Measurements from ENCODE around the gene FAM81A.

The FAM81A gene

GRCh38 chr15:59528961-59529402 lies 91.0 kb downstream of the FAM81A start:
- peak; percentile 90 for DNase-seq
- H3K9me3 ChIP-seq (ENCODE audit: severe bottlenecking), result no peaks in the 10 kb centered on the region
- peak; percentile 68 for TF ChIP-seq CTCF (IDR thresholded peaks at IDR 0.05; ENCODE audit: low read depth, low read length)
- no peaks in the 10 kb centered on the region for H3K36me3 ChIP-seq
- H3K27me3 ChIP-seq (ENCODE audit: insufficient read depth, low read depth, severe bottlenecking), result no peaks in the 10 kb centered on the region
- H3K27ac ChIP-seq, result no peak overlapping the region
- H3K4me3 ChIP-seq (ENCODE audit: low read depth, low read length), result no peak overlapping the region

GRCh38 chr15:59531066-59531675 lies 93.2 kb downstream of the FAM81A start:
- Histone ChIP-seq H3K27ac (no peak overlapping the region), H3K9me3 (ENCODE audit: severe bottlenecking) (no peaks in the 10 kb centered on the region), H3K36me3 (no peaks in the 10 kb centered on the region), H3K4me3 (ENCODE audit: low read depth, low read length) (no peak overlapping the region), H3K27me3 (ENCODE audit: insufficient read depth, low read depth, severe bottlenecking) (no peaks in the 10 kb centered on the region)
- no peak for DNase-seq
- TF ChIP-seq CTCF (IDR thresholded peaks at IDR 0.05; ENCODE audit: low read depth, low read length), result no peak

- Histone ChIP-seq H3K27ac (no peak overlapping the region), H3K36me3 (no peaks in the 10 kb centered on the region), H3K27me3 (ENCODE audit: insufficient read depth, low read depth, severe bottlenecking) (no peaks in the 10 kb centered on the region), H3K4me3 (ENCODE audit: low read depth, low read length) (no peak overlapping the region), H3K9me3 (ENCODE audit: severe bottlenecking) (no peaks in the 10 kb centered on the region)
- DNase-seq, result peak; percentile 28
- TF ChIP-seq CTCF (IDR thresholded peaks at IDR 0.05; ENCODE audit: low read depth, low read length), result peak; percentile 54
These were observed 94.9 kb downstream of the FAM81A start for GRCh38 chr15:59532770-59533379.

- no peaks in the 10 kb centered on the region for H3K9me3 ChIP-seq (ENCODE audit: severe bottlenecking)
- peak; percentile 31 for DNase-seq
- TF ChIP-seq CTCF (IDR thresholded peaks at IDR 0.05; ENCODE audit: low read depth, low read length), result no peak
- H3K27ac ChIP-seq, result no peak overlapping the region
- no peaks in the 10 kb centered on the region for H3K27me3 ChIP-seq (ENCODE audit: insufficient read depth, low read depth, severe bottlenecking)
- H3K36me3 ChIP-seq, result no peaks in the 10 kb centered on the region
- no peak overlapping the region for H3K4me3 ChIP-seq (ENCODE audit: low read depth, low read length)
These were observed 98.6 kb downstream of the FAM81A start for GRCh38 chr15:59536553-59536952.

- H3K4me3 ChIP-seq (ENCODE audit: low read depth, low read length), result no peak overlapping the region
- no peak overlapping the region for H3K27ac ChIP-seq
- H3K36me3 ChIP-seq, result no peaks in the 10 kb centered on the region
- DNase-seq, result no peak
- no peak for TF ChIP-seq CTCF (IDR thresholded peaks at IDR 0.05; ENCODE audit: low read depth, low read length)
- no peaks in the 10 kb centered on the region for H3K27me3 ChIP-seq (ENCODE audit: insufficient read depth, low read depth, severe bottlenecking)
- no peaks in the 10 kb centered on the region for H3K9me3 ChIP-seq (ENCODE audit: severe bottlenecking)
These were observed 99.4 kb downstream of the FAM81A start for GRCh38 chr15:59537403-59537802.

GRCh38 chr15:59538494-59538893 lies 100.5 kb downstream of the FAM81A start:
- no peak overlapping the region for H3K4me3 ChIP-seq (ENCODE audit: low read depth, low read length)
- H3K9me3 ChIP-seq (ENCODE audit: severe bottlenecking), result no peaks in the 10 kb centered on the region
- no peak overlapping the region for H3K27ac ChIP-seq
- H3K27me3 ChIP-seq (ENCODE audit: insufficient read depth, low read depth, severe bottlenecking), result no peaks in the 10 kb centered on the region
- no peaks in the 10 kb centered on the region for H3K36me3 ChIP-seq
- no peak for TF ChIP-seq CTCF (IDR thresholded peaks at IDR 0.05; ENCODE audit: low read depth, low read length)
- no peak for DNase-seq

Measured in WERI-Rb-1 (cell line).